CD14-positive monocyte (primary cell): ENCODE results near the gene NODAL. TPM values are rescaled to one million over a fixed set of nuclear protein-coding genes. Genes with fewer than 3 reads are reported as not detected.

ENCODE experiments used
- DNase-seq, 3 donors: peaks; one replicate each; pipeline ENCODE4 v3.0.0-alpha.2; 2011 to 2022
- H2AFZ ChIP-seq: 2 replicates; pipeline ENCODE4 v1.6.0; 2012; ENCODE audit warnings: mild to moderate bottlenecking, low read depth, low read length, inconsistent platforms; ENCODE audit not compliant: insufficient read depth, poor library complexity, severe bottlenecking
- H3K27ac ChIP-seq, 2 donors: 1 replicate in 1 of 2; 2 replicates in 1 of 2; pipeline ENCODE4 v1.5.1; 2012 to 2013; ENCODE audit warnings: low read length in 2 of 2, control low read depth in 1 of 2, inconsistent platforms in 1 of 2, low read depth in 1 of 2, mild to moderate bottlenecking in 1 of 2
- H3K27me3 ChIP-seq, 2 donors: one replicate each; pipeline versions ENCODE4 v1.6.0 to v1.6.1; 2011 to 2013; ENCODE audit warnings: low read length in 2 of 2; ENCODE audit not compliant: control insufficient read depth in 2 of 2, insufficient read depth in 2 of 2
- H3K36me3 ChIP-seq, 2 donors: replicated peaks in 1 of 2; 1 replicate in 1 of 2; 2 replicates in 1 of 2; pipeline versions ENCODE4 v1.5.1 to v1.6.1; 2012 to 2013; ENCODE audit warnings: low read length in 2 of 2, control low read depth in 1 of 2, inconsistent platforms in 1 of 2, mild to moderate bottlenecking in 1 of 2; ENCODE audit not compliant: insufficient read depth in 2 of 2, control insufficient read depth in 1 of 2
- H3K4me1 ChIP-seq, 2 donors: 1 replicate in 1 of 2; 2 replicates in 1 of 2; pipeline versions ENCODE4 v1.5.1 to v1.6.1; 2012 to 2013; ENCODE audit warnings: low read length in 2 of 2, control low read depth in 1 of 2, inconsistent platforms in 1 of 2, mild to moderate bottlenecking in 1 of 2, moderate library complexity in 1 of 2; ENCODE audit not compliant: insufficient read depth in 2 of 2, control insufficient read depth in 1 of 2
- H3K4me2 ChIP-seq: replicated peaks from 2 replicates; pipeline ENCODE3; 2012; ENCODE audit warnings: low read length, moderate library complexity, mild to moderate bottlenecking; ENCODE audit not compliant: poor library complexity, severe bottlenecking; ENCODE audit errors: extremely low read depth
- H3K4me3 ChIP-seq, 3 experiments: fragments of 200-600 bp in 1 of 3; sonication (generic) in 1 of 3; replicated peaks in 1 of 3; 1 replicate in 2 of 3; 2 replicates in 1 of 3; pipeline ENCODE4 v1.5.1; 2011 to 2013; ENCODE audit warnings: low read length in 3 of 3, mild to moderate bottlenecking in 3 of 3, control low read depth in 2 of 3, low read depth in 2 of 3, inconsistent platforms in 1 of 3, moderate library complexity in 1 of 3
- H3K79me2 ChIP-seq: 2 replicates; pipeline ENCODE4 v1.6.0; 2012; ENCODE audit warnings: mild to moderate bottlenecking, control low read depth, inconsistent platforms, low read length, moderate library complexity; ENCODE audit not compliant: insufficient read depth
- H3K9ac ChIP-seq: 2 replicates; pipeline ENCODE4 v1.6.0; 2017; ENCODE audit warnings: low read length, mild to moderate bottlenecking; ENCODE audit not compliant: insufficient read depth, poor library complexity, severe bottlenecking
- H3K9me3 ChIP-seq, 2 donors: replicated peaks in 1 of 2; 1 replicate in 1 of 2; 2 replicates in 1 of 2; pipeline versions ENCODE4 v1.5.1 to v1.6.1; 2012 to 2013; ENCODE audit warnings: low read length in 2 of 2, control low read depth in 1 of 2; ENCODE audit not compliant: control insufficient read depth in 1 of 2, insufficient read depth in 1 of 2
- H4K20me1 ChIP-seq: 2 replicates; pipeline ENCODE4 v1.6.0; 2012; ENCODE audit warnings: mild to moderate bottlenecking, low read length, control low read depth, moderate library complexity; ENCODE audit not compliant: insufficient read depth
- H3K27ac Mint-ChIP-seq, 7 donors: one replicate each; pipeline ENCODE4 v1.8.0; 2020; ENCODE audit warnings: mild to moderate bottlenecking in 7 of 7, mixed read lengths in 7 of 7, moderate library complexity in 6 of 7, inconsistent platforms in 2 of 7
- H3K27me3 Mint-ChIP-seq, 3 donors: one replicate each; pipeline ENCODE4 v1.8.0; 2021 to 2022; ENCODE audit warnings: low read depth in 3 of 3, mild to moderate bottlenecking in 3 of 3, mixed read lengths in 3 of 3, moderate library complexity in 3 of 3, inconsistent platforms in 1 of 3
- H3K36me3 Mint-ChIP-seq, 2 donors: one replicate each; pipeline ENCODE4 v1.8.0; 2020; ENCODE audit warnings: mixed read lengths in 2 of 2, inconsistent platforms in 1 of 2, mild to moderate bottlenecking in 1 of 2
- H3K4me1 Mint-ChIP-seq: one replicate; pipeline ENCODE4 v1.8.0; 2020; ENCODE audit warnings: mild to moderate bottlenecking, mixed read lengths
- H3K4me3 Mint-ChIP-seq, 2 donors: one replicate each; pipeline ENCODE4 v1.8.0; 2020; ENCODE audit warnings: mild to moderate bottlenecking in 2 of 2, mixed read lengths in 2 of 2, moderate library complexity in 1 of 2
- H3K9me3 Mint-ChIP-seq, 7 donors: one replicate each; pipeline ENCODE4 v1.8.0; 2020 to 2022; ENCODE audit warnings: mixed read lengths in 7 of 7, mild to moderate bottlenecking in 6 of 7, moderate library complexity in 6 of 7, inconsistent platforms in 2 of 7
- CTCF ChIP-seq: fragments of 200-600 bp; IDR thresholded peaks from one replicate; pipeline ENCODE4 v1.8.0; 2022; ENCODE audit warnings: antibody characterized with exemption, mild to moderate bottlenecking
- WGBS: methylation state at CpG from one replicate; pipeline ENCODE4 v1.1.5; 2013; ENCODE audit warnings: missing lambda C conversion rate; ENCODE audit not compliant: insufficient coverage; 5-methylcytosine and 5-hydroxymethylcytosine counted together
- intact Hi-C, 2 donors: fragments of 100-400 bp; cut with micrococcal nuclease; formaldehyde crosslinking; loops; one replicate each; pipeline versions ENCODE4 v1.15.0 to v1.15.1; 2023
- polyA minus RNA-seq: library from RNA; depleted of rRNA, polyadenylated mRNA; stranded (reverse); fragments of >200 nt; gene quantifications from 2 replicates; pipeline ENCODE4 v1.2.3, GENCODE V29; 2012
- polyA plus RNA-seq, 3 donors: library from polyadenylated mRNA; depleted of rRNA in 1 of 3; unstranded in 2 of 3; stranded (reverse) in 1 of 3; fragments of 300-500 nt in 2 of 3; fragments of >200 nt in 1 of 3; fragmentation: Illumina TruSeq in 2 of 3; gene quantifications; 1 replicate in 2 of 3; 2 replicates in 1 of 3; pipeline ENCODE4 v1.2.3, GENCODE V29; 2012 to 2021
- total RNA-seq, 12 experiments: library from RNA in 1 of 12; stranded (reverse) in 1 of 12; fragments of 120-200 nt in 1 of 12; gene quantifications; one replicate each; pipeline ENCODE4 v1.2.4 and lab custom pipeline; 2013 to 2026; ENCODE audit warnings: mixed read lengths in 6 of 12, inconsistent platforms in 1 of 12

Gene NODAL
- total RNA-seq (2013): not detected
- not detected for polyA plus RNA-seq
- not detected in 2 replicates for polyA minus RNA-seq
- total RNA-seq (lab: John Stamatoyannopoulos, UW): 0 to 0.81 (median 0) reads per million in 11 experiments

DNA sequence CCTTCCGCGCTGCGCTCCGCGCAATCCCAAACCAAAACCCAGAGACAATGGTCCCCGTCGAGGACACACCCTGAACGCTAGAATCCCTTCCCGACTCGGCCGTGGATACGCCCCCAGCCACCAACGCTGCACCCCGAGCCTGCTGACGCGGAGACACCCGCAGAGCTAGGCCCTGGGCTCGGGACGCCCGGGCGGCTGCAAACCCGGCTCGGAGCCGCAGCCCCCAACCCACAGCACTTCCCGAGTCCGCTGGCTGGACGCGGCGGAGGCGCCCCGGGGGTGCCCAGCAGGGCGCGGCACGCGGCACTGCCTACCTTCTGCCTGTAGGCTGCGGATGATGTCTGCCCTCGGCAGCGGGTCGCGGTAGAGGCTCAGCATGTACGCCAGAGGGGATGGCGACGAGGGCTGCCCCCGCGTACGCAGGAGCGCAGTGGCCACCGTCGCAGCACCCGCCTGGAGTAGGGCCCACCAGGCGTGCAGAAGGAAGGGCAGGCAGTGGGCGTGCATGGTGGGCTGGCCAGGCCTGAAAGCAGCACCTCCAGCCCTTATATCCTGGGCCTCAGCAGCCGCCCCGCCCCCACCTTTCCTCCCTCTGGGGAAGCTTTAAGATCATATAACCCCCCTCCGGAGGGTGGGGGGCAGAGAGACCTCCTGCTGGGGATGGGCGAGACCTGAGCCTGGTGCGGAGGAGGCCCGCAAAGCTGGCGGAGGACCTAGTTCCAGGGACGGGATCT, at the start of gene NODAL:
NODAL (minus strand) TSS at position 521 of the 734 bp plus-strand sequence; CDS start at position 507, 14 bp downstream.
- Histone ChIP-seq H3K36me3 (no peaks in the 10 kb centered on the region), H2AFZ (no peak within 1 kb of the TSS), H3K9ac (no peak within 1 kb of the TSS), H3K4me2 (peak within 1 kb of the TSS; percentile 30), H3K4me3 (no peak within 1 kb of the TSS), H3K79me2 (no peaks in the 10 kb centered on the region), H3K4me1 (peaks cover 7 to 14% of the 10 kb centered on the region in 2 donors), H3K27me3 (peaks cover 31 to 52% of the 10 kb centered on the region in 2 donors), H3K27ac (no peak within 1 kb of the TSS), H4K20me1 (no peaks in the 10 kb centered on the region), H3K9me3 (peaks cover 0 to 18% of the 10 kb centered on the region in 2 donors)
- no peak for TF ChIP-seq CTCF
- peaks cover 0 to 2% of the 10 kb centered on the region in 2 donors for H3K36me3 Mint-ChIP-seq
- H3K27me3 Mint-ChIP-seq: peaks cover 56 to 72% (median 64%) of the 10 kb centered on the region in 3 donors
- peak within 1 kb of the TSS; percentile 20 to 89 for H3K4me3 Mint-ChIP-seq
- intact Hi-C loops: no loop called here
- H3K27ac Mint-ChIP-seq: no peak within 1 kb of the TSS
- peaks cover 0 to 22% (median 4%) of the 10 kb centered on the region in 7 donors for H3K9me3 Mint-ChIP-seq
- H3K4me1 Mint-ChIP-seq: peaks cover 12% of the 10 kb centered on the region
- 7% methylated on average over 56 of the region's 60 CpGs for WGBS
- no peak for DNase-seq

DNA sequence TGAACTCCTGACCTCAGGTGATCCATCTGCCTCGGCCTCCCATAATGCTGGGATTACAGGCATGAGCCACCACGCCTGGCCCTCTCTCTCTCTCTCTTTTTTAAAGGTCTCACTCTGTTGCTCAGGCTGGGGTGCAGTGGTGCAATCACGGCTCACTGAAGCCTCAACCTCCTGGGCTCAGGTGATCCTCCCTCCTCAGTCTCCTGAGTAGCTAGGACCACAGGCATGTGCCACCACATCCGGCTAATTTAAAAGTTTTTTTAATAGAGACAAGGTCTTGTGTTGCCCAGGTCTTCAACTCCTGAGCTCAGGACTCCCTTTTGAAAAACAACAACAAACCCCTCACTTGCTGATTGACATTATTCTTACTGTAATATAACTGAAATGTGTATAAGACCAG, 48.7 kb upstream of the NODAL start:
- 100% methylated on average over 2 of the region's 4 CpGs for WGBS
- no peaks in the 10 kb centered on the region for H3K9me3 ChIP-seq
- no peak overlapping the region for H3K27ac Mint-ChIP-seq
- intact Hi-C loops: no loop called here
- peaks cover 6 to 13% (median 11%) of the 10 kb centered on the region in 3 donors for H3K27me3 Mint-ChIP-seq
- no peaks in the 10 kb centered on the region for H3K79me2 ChIP-seq
- H3K4me1 Mint-ChIP-seq: peaks cover 32% of the 10 kb centered on the region
- H2AFZ ChIP-seq: no peak overlapping the region
- peaks cover 27 to 31% of the 10 kb centered on the region in 2 donors for H3K4me1 ChIP-seq
- no peak overlapping the region for H3K27ac ChIP-seq
- no peak overlapping the region for H3K9ac ChIP-seq
- H3K4me3 Mint-ChIP-seq: no peak overlapping the region
- H3K27me3 ChIP-seq: no peaks in the 10 kb centered on the region
- H4K20me1 ChIP-seq: no peaks in the 10 kb centered on the region
- no peak overlapping the region for H3K4me2 ChIP-seq
- no peak for TF ChIP-seq CTCF
- H3K9me3 Mint-ChIP-seq: no peaks in the 10 kb centered on the region
- no peaks in the 10 kb centered on the region for H3K36me3 ChIP-seq
- DNase-seq: no peak
- H3K36me3 Mint-ChIP-seq: no peaks in the 10 kb centered on the region
- no peak overlapping the region for H3K4me3 ChIP-seq
